ENCODE results near the gene GREB1.
"Not testable (repeated sequence)": the region's sequence is repeated elsewhere in the genome, so short reads cannot be mapped to it uniquely, and the experiment has no call there.

Gene GREB1

GRCh38 chr2:11639503-11639902 is 105.7 kb downstream of the GREB1 start:
- DNase-seq (ENCODE audit: low spot score): no peak

GRCh38 chr2:11640132-11640531 is 106.3 kb downstream of the GREB1 start:
- DNase-seq (ENCODE audit: low spot score): no peak

- no peak for DNase-seq (ENCODE audit: low spot score)
These were observed 109.1 kb downstream of the GREB1 start for GRCh38 chr2:11642972-11643371.

GRCh38 chr2:11644293-11644692 is 110.4 kb downstream of the GREB1 start:
- DNase-seq (ENCODE audit: low spot score): no peak

- DNase-seq (ENCODE audit: low spot score): no peak
These were observed 112.7 kb downstream of the GREB1 start for GRCh38 chr2:11646530-11646929.

GRCh38 chr2:11647834-11648600 is 114.2 kb downstream of the GREB1 start:
- DNase-seq (ENCODE audit: low spot score): peak; percentile 20

- no peak for DNase-seq (ENCODE audit: low spot score)
These were observed 115.2 kb downstream of the GREB1 start for GRCh38 chr2:11649093-11649492.

GRCh38 chr2:11651856-11652548 is 118.2 kb downstream of the GREB1 start:
- DNase-seq (ENCODE audit: low spot score): no peak

GRCh38 chr2:11652553-11652952 is 118.7 kb downstream of the GREB1 start:
- DNase-seq (ENCODE audit: low spot score): peak; percentile 80

- no peak for DNase-seq (ENCODE audit: low spot score)
These were observed 121.7 kb downstream of the GREB1 start for GRCh38 chr2:11655495-11655894.

- DNase-seq (ENCODE audit: low spot score): no peak
These were observed 122.4 kb downstream of the GREB1 start for GRCh38 chr2:11656252-11656651.

- DNase-seq (ENCODE audit: low spot score): no peak
These were observed 122.8 kb downstream of the GREB1 start for GRCh38 chr2:11656671-11657101.

- DNase-seq (ENCODE audit: low spot score): no peak
These were observed 123.3 kb downstream of the GREB1 start for GRCh38 chr2:11657195-11657594.

GRCh38 chr2:11657646-11658045 is 123.8 kb downstream of the GREB1 start:
- DNase-seq (ENCODE audit: low spot score): peak; percentile 50

- no peak for DNase-seq (ENCODE audit: low spot score)
These were observed 124.6 kb downstream of the GREB1 start for GRCh38 chr2:11658208-11659114.

- DNase-seq (ENCODE audit: low spot score): no peak
These were observed 125.2 kb downstream of the GREB1 start for GRCh38 chr2:11659115-11659475.

- DNase-seq (ENCODE audit: low spot score): no peak
These were observed 126.0 kb downstream of the GREB1 start for GRCh38 chr2:11659851-11660250.

- not testable (repeated sequence) for DNase-seq (ENCODE audit: low spot score)
These were observed 126.6 kb downstream of the GREB1 start for GRCh38 chr2:11660396-11660795.

- no peak for DNase-seq (ENCODE audit: low spot score)
These were observed 128.1 kb downstream of the GREB1 start for GRCh38 chr2:11661891-11662435.

GRCh38 chr2:11662882-11663281 is 129.0 kb downstream of the GREB1 start:
- DNase-seq (ENCODE audit: low spot score): no peak

GRCh38 chr2:11663427-11663826 is 129.6 kb downstream of the GREB1 start:
- no peak for DNase-seq (ENCODE audit: low spot score)

- DNase-seq (ENCODE audit: low spot score): no peak
These were observed 131.2 kb downstream of the GREB1 start for GRCh38 chr2:11665028-11665427.

Measured in globus pallidus (tissue), 1 donor.